HG02840 (cell line): ENCODE data around the gene PLK2.
A peak's percentile ranks its signal among the peaks of the same experiment; 100 is the strongest.

Experiments used
- ATAC-seq: cut with Tn5 transposase; IDR thresholded peaks from one replicate; pipeline ENCODE4 v1.9.1; 2021; ENCODE audit warnings: mild to moderate bottlenecking, moderate library complexity, moderate number of reproducible peaks; ENCODE audit not compliant: unreplicated experiment, low FRiP score

The PLK2 gene

GRCh38 chr5:58460002-58460731 is at the start of gene PLK2:
PLK2 (minus strand) TSS chr5:58460086; CDS start chr5:58459959, 127 bp downstream.
- peak; percentile 80 for ATAC-seq

GRCh38 chr5:58507715-58508114 is 47.8 kb upstream of the PLK2 start:
- ATAC-seq, result no peak

GRCh38 chr5:58505971-58506640 is 46.2 kb upstream of the PLK2 start:
- no peak for ATAC-seq

- ATAC-seq, result no peak
These were observed 45.6 kb upstream of the PLK2 start for GRCh38 chr5:58505502-58505901.

- ATAC-seq, result no peak
These were observed 44.9 kb upstream of the PLK2 start for GRCh38 chr5:58504766-58505165.

GRCh38 chr5:58503390-58504046 is 43.6 kb upstream of the PLK2 start:
- no peak for ATAC-seq

GRCh38 chr5:58501778-58502417 is 42.0 kb upstream of the PLK2 start:
- no peak for ATAC-seq

- no peak for ATAC-seq
These were observed 40.1 kb upstream of the PLK2 start for GRCh38 chr5:58499941-58500340.

GRCh38 chr5:58499231-58499630 is 39.3 kb upstream of the PLK2 start:
- ATAC-seq, result no peak

- ATAC-seq, result no peak
These were observed 38.6 kb upstream of the PLK2 start for GRCh38 chr5:58498340-58498942.

GRCh38 chr5:58497921-58498320 is 38.0 kb upstream of the PLK2 start:
- no peak for ATAC-seq

GRCh38 chr5:58497386-58497785 is 37.5 kb upstream of the PLK2 start:
- ATAC-seq, result no peak

GRCh38 chr5:58496488-58496887 is 36.6 kb upstream of the PLK2 start:
- ATAC-seq, result no peak

GRCh38 chr5:58493141-58493540 is 33.3 kb upstream of the PLK2 start:
- no peak for ATAC-seq

GRCh38 chr5:58491216-58491892 is 31.5 kb upstream of the PLK2 start, which contains the start of gene GAPT:
GAPT (plus strand) TSS chr5:58491435; CDS start chr5:58494537, 3,102 bp downstream.
- peak; percentile 76 for ATAC-seq

- no peak for ATAC-seq
These were observed 30.6 kb upstream of the PLK2 start for GRCh38 chr5:58490402-58491050.

- ATAC-seq, result no peak
These were observed 26.4 kb upstream of the PLK2 start for GRCh38 chr5:58486290-58486689.

GRCh38 chr5:58484505-58484904 is 24.6 kb upstream of the PLK2 start:
- ATAC-seq, result no peak

GRCh38 chr5:58482536-58482935 is 22.6 kb upstream of the PLK2 start:
- ATAC-seq, result no peak

GRCh38 chr5:58481828-58482227 is 21.9 kb upstream of the PLK2 start:
- no peak for ATAC-seq
